Measurements from ENCODE around the gene RHOBTB3. TPM values are rescaled to one million over a fixed set of nuclear protein-coding genes. Genes with fewer than 3 reads are reported as not detected.
A peak's percentile ranks its signal among the peaks of the same experiment; 100 is the strongest.

Gene RHOBTB3
- total RNA-seq, 4 donors from 2014 or later = 16.7 to 39.4 (median 28.2) TPM

GRCh38 chr5:95843733-95844223 is 112.6 kb downstream of the RHOBTB3 start:
- intact Hi-C loops (cut with DNase I; ENCODE audit: low total_unique reads) = no loop called here
- peak in 1 of 2 donors; percentile 84 for DNase-seq (ENCODE audit: low spot score in 2 of 2)
- H3K4me3 ChIP-seq (ENCODE audit: low read depth, poor library complexity, severe bottlenecking) = no peak overlapping the region
- WGBS, 2 donors = 37 to 51% methylated on average over 3 of the region's 3 CpGs
- no peak for TF ChIP-seq POLR2A (IDR thresholded peaks at IDR 0.05)
- no peak for TF ChIP-seq CTCF (IDR thresholded peaks at IDR 0.05)

- WGBS, 2 donors = 75 to 81% methylated on average over 3 of the region's 3 CpGs
- intact Hi-C loops (cut with DNase I; ENCODE audit: low total_unique reads) = loop anchor here (5.0 kb wide), 1 partner anchor 188 kb away; no protein-coding TSS in a partner anchor
- no peak overlapping the region for H3K4me3 ChIP-seq (ENCODE audit: low read depth, poor library complexity, severe bottlenecking)
- TF ChIP-seq CTCF (IDR thresholded peaks at IDR 0.05) (no peak), POLR2A (IDR thresholded peaks at IDR 0.05) (no peak)
- DNase-seq (ENCODE audit: low spot score in 2 of 2) = peak in 1 of 2 donors; percentile 37
These were observed 114.3 kb downstream of the RHOBTB3 start for GRCh38 chr5:95845391-95845790.

Other genes starting within 250 kb of the RHOBTB3 start
- 100 to 1,000 TPM in 1 of 4 donors, 10 to 100 TPM in 3; 73.0 to 142 (median 84.2) TPM for gene SKIC3, start 176.4 kb upstream of the RHOBTB3 start, total RNA-seq
- 10 to 100 TPM in 1 of 4 donors, 1 to 10 TPM in 3; 5.9 to 12.2 (median 7.7) TPM for gene ARSK, start 176.2 kb upstream of the RHOBTB3 start, total RNA-seq
- 1 to 10 TPM in 1 of 4 donors, under 1 TPM in 3; 0.25 to 1.6 (median 0.56) TPM for gene GPR150, start 111.2 kb upstream of the RHOBTB3 start, total RNA-seq
- 1 to 10 TPM; 2.4 to 9.8 (median 6.2) TPM for gene RFESD, start 84.6 kb upstream of the RHOBTB3 start, total RNA-seq
- gene SPATA9, start 48.3 kb upstream of the RHOBTB3 start, total RNA-seq = under 1 TPM in 1 of 4 donors, not detected in 3; 0.99 TPM
- gene GLRX, start 91.4 kb downstream of the RHOBTB3 start, total RNA-seq = 100 to 1,000 TPM in 2 of 4 donors, 10 to 100 TPM in 2; 67.9 to 136 (median 105) TPM
- gene ELL2, start 230.5 kb downstream of the RHOBTB3 start, total RNA-seq = 10 to 100 TPM; 32.4 to 50.3 (median 45.1) TPM